GM19025 (cell line): ENCODE results near the gene ANKRD39.

ENCODE experiments used
- ATAC-seq: cut with Tn5 transposase; IDR thresholded peaks from one replicate; pipeline ENCODE4 v1.9.1; 2021; ENCODE audit warnings: mild to moderate bottlenecking, low read depth, moderate library complexity; ENCODE audit not compliant: unreplicated experiment

The ANKRD39 gene

DNA sequence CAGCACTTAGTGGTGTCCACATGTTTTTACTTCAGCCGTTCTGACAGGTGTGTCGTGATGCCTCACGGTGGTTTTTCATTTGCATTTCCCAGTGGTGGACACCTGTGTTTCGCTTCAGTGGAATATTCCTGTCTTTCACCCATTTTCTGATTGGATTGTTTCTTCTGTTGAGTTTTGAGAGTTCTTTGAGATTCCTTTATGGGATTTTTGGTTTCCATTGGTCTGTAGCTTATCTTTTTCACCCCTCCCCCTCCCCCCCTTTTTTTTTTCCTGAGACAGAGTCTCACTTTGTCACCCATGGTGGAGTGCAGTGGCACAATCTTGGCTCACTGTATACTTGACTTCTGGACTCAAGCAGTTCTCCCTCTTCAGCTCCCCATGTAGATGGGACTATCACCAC is 22.0 kb downstream of the ANKRD39 start:
- ATAC-seq, result no peak

DNA sequence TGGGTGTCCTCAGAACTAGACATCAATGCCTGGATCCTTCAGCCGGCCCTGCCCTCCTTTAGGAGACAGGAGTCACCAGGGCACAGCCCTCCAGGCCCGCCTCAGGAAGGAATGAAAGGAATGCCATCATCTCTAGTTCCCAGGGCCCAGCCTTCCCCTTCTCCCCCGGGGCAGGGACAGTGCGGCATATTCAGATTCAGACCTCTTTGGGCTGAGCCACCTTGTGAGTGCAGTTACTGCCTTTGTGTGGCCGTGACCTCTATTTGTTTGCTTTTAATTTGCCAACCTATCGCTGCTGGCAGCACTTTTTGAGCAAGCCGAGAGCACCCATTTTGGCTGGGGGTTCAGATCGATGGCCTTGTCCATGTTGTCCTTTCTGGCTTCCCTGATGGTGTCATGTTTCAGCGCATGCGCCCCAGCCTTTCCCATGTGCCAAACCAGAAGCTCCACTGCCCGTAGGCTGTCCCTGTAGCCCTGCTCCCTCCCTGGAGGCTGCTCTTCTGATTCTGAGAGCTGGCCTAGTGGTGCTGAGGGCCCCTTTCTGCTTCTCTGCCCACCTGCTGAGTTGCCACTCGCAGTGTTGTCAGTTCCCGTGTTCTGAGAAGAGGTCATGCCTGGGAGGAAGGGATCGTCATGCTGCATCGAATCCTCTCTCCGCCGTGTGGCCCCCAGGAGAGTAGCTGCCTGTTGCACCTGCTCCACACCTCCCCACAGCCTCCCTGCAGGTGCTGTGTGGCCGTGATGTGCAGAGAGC is 24.9 kb downstream of the ANKRD39 start:
- ATAC-seq, result no peak

DNA sequence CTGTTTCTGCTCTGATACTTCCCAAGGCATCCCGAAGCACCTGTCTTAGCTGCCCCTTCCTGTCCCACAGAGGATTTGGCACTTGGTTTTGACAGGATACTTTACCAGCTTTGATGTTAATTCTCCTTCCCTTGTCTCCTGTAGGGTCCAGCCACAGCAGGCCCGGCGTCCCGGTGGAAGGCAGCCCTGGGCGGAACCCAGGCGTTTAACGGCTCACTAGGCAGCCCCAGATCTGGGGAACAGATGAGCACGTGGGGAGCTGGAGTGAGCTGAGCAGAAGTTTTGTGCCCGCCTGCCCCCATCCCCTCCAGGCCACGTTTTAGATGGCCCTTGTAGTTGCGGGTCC is 25.4 kb downstream of the ANKRD39 start:
- no peak for ATAC-seq

DNA sequence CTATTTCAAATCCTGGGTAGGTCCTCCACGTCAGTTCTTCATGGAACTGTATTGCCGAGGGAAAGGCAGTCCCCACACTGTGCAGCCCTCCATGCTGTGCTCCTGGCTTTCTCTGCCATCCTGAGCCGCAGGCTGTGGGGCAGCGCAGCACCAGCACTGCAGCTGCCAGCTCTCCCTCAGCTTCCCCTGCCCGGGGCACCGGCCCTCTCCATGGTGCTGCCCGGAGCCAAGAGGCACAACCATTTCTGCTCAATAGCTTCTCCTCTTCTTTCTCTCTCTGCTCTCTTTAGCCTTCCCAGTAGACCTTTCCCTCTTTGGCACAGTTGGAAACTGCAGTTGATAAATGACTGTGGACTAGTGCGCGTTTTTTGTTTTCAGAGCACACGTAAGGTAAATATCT is 26.1 kb downstream of the ANKRD39 start:
- no peak for ATAC-seq

DNA sequence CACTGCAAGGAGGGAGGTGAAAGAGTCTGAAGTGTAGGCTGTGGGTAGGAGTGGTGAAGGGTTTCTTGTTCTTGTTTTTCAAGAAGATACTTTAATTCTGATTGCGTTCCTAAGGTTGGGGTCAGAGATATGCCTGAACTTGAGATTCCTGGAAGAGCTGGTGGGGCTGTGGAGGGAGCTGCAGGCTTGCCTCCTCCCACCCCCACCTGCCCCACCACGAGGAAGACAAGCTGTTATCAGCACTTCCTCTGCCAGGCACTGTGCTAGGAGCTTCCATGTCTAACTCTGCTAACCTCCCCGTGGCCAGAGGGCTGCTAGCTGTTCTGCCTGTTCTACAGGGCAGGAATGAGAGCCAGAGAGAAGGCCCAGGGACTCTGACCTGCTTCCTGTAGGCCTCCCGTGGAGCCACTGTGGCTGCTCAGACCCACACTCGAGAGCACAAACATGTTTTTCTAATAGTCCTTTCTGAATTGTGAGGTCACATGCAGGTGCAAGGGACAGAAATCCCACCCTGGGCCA is 27.7 kb downstream of the ANKRD39 start:
- no peak for ATAC-seq

DNA sequence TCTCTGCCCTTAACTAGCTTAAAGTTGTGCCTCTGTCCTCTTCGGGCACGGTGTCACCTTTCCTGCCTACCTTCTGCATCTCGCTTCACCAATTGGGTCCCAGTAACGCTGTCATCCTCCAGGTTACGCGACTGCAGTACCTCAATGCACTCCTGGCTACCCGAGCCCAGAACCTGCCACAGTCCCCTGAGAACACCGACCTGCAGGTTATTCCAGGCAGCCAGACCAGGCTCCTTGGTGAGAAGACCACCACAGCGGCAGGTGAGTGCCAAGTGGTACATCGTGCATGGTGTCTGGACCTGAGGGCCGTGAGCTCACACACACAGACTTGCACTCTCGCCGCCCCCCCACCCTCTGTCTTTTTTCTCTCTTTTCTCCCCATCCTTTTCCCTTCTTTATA is 28.9 kb downstream of the ANKRD39 start:
- ATAC-seq, result no peak

DNA sequence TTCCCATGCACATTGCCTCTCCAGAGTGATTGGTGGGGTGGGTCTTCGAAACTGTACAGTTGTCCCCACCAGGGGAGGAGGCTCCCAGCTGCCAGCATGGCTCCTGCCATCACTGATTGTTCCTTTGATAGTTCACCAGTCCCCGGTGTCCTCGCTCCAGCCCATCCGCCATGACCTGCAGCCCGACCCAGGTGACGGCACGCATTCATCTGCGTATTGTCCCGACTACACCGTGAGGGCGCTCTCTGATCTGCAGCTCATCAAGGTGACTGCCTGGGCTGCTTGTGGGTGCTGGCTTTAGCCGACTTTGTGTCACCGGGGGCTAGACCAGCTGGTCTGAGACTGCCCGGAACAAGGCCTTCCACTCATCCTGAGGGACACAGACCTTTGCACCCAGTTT is 29.4 kb downstream of the ANKRD39 start:
- ATAC-seq, result no peak

DNA sequence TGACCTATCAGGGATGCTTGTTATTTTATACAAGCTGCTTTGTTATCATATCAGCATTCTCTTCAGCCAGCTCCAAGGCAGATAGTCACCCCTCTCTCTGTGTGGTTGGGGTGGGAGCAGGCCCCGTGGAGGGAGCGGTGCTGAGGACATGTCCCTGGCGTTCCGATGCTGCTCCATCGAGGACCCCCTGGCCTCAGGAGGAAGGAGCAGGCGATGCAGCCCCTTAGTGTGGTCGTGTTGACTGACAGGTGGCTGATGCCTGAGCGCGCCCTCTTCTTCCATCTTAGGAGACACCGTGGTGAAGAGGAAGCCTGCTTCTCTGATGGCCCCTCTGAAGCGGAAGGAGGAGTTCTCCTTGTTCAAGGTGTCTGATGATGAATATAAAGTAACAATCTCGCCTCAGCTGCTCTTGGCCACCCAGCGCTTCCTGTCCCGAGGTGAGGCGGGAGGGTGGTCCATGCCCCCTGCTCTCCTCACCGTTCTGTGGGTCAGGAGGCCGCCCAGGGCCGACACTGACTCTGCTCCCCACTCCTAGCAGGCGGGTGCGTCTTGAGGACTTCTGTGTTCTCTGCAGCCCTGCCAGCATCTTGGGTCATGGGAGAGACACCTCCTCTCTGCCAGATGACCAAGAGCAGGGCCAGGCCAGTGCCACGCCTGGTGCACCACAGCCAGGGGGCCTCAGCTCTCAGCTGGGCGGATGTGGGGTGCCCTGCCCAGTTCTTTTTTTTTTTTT is 31.1 kb downstream of the ANKRD39 start:
- ATAC-seq, result no peak

DNA sequence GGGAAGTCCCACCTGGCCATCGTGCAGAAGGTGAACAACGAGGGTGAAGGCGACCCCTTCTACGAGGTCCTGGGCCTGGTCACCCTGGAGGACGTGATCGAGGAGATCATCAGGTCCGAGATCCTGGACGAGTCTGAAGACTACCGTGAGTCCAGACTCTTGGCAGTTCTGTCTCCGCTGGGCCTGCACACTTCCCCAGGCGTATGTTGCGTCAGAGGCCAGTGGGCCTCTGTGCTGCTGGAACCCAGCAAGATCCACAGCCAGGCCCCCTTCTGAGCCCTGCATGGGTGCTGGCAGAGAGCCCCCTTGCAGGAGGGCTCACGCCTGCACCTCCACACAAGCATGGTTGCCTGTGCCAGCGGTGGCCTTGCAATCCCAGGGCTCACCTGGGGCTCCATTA is 32.8 kb downstream of the ANKRD39 start:
- ATAC-seq, result no peak

DNA sequence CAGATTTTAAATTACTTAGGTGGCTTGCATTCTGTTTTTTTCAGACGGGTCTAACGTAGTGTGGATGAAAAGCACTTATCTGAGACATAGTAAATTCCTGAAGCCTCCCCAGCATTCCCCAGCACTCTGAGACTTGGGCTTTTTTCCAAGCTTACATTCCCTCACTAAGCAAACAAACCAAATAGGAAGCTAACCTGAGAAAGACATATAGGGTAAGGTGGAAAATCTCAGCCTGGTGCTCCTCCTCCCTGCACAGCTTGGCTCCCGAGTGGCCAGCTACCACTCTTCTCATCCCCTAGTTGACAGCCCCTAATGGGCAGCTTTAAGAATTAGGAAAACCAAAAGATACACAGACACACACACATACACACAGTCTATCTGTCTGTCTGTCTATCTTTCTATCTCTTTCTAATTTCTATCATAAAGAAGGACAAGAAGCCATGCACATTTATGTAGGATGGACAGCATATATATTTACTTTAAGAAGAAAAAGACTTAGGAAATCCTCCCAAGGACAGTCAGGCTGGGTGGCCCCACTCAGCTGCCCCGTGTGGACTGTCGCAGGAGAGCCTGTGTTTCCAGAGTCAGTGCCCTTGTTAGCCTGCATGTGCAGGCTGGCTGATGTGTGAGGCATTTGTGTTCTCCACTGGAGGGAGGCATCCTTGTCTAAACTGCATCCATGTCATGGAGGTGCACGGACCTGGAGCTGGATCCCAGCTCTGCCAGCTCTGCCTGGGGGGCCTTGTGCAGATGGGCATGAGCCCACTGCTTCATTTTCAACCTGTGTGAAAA is 33.5 kb downstream of the ANKRD39 start:
- ATAC-seq, result no peak

DNA sequence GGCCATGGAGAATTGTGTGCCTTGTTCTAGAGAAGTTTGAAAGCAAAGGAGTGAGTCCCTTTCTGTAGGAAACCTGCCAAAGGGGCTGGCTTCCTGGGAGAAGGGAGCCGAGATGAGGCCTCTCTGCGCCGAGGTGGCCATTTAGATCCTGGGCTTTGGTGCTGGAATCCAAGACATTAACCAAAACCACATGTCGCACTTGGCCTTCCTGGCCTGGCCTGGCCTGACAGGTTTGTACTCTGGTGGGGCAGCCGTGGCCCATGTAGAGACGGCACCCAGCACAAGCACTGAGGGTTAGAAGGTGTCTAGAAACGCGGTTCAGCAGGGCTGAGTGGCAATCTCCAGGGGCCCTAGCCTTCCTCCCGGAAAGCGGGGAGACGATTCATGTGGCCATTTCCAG is 34.6 kb downstream of the ANKRD39 start:
- no peak for ATAC-seq

DNA sequence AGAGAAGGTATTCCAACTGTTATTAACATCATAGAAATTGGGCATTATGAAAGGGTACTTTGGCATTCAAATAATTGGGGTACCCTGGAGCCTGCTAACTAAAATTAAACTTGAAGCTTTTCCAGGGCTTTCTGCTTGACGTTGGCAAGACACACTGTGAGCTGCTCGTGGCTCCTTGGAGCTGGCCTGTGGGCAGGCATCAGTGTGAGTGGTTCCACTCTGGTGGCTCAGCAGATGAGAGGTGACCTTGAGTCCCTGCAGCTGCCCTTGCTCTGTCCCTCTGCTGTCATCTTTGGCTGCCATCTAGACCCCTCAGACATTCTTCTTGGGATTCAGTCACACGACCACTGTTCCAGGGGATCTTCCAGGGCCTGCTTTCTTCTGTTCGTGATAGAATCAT is 35.0 kb downstream of the ANKRD39 start:
- ATAC-seq, result no peak

DNA sequence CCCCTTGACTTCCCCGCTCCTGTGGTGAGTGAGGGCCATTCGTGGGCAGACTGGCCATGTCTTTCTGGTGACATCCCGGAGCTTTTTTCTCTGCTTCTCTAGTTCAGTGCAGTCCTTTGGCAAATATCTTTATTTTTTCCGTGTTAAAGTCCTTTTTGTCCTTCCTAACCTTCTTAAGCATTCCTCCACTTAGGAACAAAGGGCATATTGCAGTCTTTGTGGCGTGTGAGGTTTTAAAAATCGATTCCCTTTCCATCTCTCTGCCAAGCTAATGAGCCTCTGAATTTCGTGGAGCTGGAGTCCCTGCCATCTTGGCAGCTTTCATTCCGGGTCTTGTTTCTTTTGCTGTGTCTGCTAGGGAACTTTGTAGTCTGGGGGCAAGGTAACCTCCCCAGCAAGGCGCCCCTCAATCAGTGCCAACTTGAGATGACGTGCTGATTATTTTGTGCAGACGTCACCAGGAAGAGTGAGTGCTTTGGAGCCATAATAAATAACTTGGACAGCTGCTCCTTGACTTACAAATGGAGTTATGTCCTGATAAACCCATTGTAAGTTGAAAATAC is 36.6 kb downstream of the ANKRD39 start:
- no peak for ATAC-seq

DNA sequence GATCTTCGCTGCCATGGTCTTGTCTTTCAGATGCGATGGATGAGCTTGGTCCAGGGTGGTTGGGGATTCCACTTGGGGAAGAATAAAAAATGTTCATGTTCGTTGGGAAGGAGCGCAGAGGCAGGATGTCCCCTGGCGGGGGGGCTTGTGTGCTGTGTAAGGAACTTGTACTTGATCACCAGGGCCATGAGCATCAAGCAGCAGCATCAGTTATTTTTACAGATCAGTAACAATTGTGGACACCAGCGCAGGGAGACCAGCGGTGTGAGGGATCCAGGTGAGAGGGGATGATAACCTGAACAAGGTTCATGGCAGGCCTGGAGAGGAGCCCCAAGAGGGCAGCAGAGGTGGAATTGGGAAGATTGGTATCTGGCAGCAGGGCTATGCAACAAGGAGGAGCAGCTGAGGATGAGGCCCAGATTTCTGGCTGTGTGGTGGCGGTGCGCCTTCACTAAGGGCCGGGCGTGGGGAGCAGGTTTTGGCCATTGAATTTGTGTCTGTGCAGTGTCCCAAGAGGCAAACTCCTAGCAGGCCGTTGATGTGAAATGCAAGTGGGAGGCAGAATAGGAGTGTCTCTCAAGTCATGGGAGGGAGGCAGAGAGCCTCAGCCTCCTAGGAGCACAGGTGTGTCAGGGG is 37.8 kb downstream of the ANKRD39 start:
- no peak for ATAC-seq

DNA sequence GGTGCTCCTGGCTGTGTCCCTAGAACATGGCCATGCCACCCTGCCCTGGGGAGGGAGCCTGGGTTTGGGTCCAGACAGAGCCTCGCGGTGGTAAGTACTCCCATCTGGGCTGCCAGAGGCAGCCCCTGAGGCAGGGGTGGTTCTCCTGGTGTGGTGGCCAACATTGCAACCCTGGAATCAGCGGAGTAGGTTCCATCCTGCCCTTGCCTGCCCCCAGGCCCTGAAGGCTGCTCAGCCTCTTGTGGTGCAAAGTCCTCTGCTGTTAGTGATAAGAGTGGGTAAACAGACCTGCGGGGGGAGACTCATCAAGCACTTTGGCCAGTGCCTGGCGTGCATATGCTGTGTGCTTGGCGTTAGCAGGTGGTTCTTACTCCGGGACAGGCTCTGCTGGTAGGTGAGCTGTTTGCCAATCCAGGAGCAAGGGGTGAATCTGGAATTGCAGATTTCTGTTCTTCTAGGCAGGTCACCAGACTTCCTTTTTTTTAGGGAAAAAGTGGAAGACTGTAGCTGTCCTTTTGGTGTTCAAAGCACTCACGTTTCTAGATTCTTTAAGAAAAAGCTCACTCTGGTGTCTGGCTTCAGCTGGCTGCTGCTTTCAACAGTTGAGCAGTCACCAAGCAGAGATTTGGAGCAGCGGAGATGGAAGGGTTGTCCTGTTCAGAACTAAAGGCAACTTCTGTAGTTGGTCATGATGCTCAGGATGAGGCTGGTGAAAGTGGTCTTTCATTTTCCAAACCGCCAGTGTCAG is 38.5 kb downstream of the ANKRD39 start:
- ATAC-seq, result no peak

DNA sequence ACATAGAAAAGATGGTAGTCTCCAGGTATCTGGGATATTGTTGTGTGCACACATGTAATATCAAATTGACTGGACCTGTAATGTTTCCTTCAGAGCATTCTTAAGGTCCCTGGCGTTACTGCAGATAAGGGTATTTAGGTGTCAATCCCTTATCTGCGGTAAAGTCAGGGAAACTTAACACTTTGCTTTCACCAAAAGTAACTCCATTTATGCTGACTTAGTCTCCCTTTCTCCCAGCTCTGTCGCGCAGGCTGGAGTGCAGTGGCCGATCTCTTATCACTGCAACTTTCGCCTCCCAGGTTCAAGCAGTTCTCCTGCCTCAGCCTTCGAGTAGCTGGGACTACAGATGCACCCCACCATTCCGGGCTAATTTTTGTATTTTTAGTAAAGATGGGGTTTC is 39.9 kb downstream of the ANKRD39 start:
- no peak for ATAC-seq

DNA sequence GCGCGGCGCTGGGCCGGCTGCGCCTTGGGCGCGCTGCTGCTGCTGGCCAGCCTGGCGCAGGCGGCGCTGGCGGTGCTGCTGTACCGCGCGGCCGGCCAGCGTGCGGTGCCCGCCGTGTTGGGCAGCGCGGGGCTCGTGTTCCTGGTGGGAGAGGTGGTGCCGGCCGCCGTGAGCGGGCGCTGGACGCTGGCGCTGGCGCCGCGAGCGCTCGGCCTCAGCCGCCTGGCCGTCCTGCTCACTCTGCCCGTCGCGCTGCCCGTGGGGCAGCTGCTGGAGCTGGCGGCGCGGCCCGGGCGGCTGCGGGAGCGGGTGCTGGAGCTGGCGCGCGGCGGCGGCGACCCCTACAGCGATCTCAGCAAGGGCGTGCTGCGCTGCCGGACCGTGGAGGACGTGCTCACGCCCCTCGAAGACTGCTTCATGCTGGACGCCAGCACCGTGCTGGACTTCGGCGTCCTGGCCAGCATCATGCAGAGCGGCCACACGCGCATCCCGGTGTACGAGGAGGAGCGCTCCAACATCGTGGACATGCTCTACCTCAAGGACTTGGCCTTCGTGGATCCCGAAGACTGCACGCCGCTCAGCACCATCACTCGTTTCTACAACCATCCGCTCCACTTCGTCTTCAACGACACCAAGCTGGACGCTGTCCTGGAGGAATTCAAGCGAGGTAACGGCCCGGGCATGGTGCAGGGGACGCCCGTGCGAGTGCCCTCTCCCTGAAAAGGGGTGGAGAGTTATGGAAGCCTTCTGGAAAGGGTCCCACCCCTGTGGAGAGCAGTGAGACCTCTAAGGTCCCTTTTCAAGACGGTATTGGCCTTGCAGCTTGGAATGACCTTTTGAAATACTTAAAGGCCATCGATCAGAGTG is 40.7 kb downstream of the ANKRD39 start:
- ATAC-seq, result no peak

DNA sequence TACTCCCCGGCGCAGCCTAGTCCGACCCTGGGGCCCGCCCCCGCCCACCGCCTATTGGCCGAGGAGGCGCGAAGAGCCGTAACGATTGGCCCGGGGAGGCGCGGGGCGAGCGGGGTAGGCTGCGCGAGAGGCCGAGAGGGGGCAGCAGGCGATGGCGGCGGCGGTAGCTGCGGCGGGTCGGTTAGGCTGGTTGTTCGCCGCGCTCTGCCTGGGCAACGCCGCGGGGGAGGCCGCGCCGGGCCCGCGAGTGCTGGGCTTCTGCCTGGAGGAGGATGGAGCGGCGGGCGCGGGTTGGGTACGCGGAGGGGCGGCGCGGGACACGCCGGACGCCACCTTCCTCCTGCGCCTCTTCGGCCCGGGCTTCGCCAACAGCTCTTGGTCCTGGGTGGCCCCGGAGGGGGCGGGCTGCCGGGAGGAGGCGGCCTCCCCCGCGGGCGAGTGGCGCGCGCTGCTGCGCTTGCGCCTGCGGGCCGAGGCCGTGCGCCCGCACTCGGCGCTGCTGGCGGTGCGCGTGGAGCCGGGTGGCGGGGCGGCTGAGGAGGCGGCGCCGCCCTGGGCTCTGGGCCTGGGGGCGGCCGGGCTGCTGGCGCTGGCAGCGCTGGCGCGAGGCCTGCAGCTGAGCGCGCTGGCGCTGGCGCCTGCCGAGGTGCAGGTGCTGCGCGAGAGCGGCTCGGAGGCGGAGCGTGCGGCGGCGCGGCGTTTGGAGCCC is 41.5 kb downstream of the ANKRD39 start, which contains the start of gene CNNM3:
Gene CNNM3, plus strand, starts transcription at position 142 of the 709 bp plus-strand sequence. Its CDS starts 10 bp downstream, at position 152.
- peak; percentile 87 for ATAC-seq
